ENCODE results near the gene DAGLA. TPM values are rescaled to one million over a fixed set of nuclear protein-coding genes. Genes with fewer than 3 reads are reported as not detected.

The DAGLA gene
- total RNA-seq, 3 donors from 2014 or later, result 7.2 to 12.0 (median 11.9) TPM

DNA sequence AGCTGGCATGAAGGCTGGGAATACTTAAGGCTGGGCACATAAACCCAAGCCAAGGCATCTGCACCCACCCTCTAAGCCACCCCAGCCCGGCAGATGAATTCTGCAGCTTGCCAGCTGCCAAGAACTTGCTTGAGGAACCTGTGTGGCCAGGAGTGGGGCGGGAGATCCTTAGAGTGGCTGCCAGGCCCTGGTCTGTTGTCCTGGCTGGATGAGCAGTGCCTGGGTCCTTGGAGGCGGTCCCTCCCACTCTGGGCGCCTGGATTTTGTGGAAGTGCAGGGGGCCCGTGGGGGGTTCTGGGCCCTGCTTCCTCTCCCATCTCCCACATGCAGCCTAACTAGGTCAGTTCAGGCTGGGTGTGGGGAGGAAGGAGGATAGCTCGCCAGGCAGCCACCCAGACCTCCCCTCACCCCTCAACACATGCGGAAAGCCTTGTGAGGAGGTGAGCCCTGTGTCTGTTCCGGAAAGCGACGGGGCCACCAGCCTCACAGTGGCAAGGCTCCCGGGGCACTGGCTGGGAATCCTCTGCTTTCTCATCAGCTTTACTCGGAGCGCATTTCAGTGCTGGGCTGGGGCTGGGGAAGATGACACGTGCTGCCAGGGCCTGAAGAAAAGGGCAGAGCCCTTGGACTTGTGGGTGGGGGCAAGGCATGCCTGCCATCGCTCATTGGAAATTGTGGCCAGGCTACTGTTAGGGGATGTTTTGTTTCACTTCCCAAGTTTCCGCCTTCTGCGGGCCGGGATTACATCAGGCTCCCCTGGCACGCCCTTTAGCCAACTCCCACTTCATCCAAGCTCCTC, 8.4 kb downstream of the DAGLA start:
- Histone ChIP-seq H3K4me1 (ENCODE audit: low read depth) (peaks cover 37% of the 10 kb centered on the region), H3K36me3 (ENCODE audit: low read depth) (no peaks in the 10 kb centered on the region), H3K4me3 (no peak overlapping the region), H3K9me3 (no peaks in the 10 kb centered on the region)
- TF ChIP-seq, protein P1, sequence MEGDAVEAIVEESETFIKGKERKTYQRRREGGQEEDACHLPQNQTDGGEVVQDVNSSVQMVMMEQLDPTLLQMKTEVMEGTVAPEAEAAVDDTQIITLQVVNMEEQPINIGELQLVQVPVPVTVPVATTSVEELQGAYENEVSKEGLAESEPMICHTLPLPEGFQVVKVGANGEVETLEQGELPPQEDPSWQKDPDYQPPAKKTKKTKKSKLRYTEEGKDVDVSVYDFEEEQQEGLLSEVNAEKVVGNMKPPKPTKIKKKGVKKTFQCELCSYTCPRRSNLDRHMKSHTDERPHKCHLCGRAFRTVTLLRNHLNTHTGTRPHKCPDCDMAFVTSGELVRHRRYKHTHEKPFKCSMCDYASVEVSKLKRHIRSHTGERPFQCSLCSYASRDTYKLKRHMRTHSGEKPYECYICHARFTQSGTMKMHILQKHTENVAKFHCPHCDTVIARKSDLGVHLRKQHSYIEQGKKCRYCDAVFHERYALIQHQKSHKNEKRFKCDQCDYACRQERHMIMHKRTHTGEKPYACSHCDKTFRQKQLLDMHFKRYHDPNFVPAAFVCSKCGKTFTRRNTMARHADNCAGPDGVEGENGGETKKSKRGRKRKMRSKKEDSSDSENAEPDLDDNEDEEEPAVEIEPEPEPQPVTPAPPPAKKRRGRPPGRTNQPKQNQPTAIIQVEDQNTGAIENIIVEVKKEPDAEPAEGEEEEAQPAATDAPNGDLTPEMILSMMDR (IDR thresholded peaks at IDR 0.05), result no peak
- intact Hi-C loops (cut with DNase I, micrococcal nuclease), result no loop called here
- ATAC-seq (peak; percentile 88), DNase-seq (peak; percentile 83 to 86 (median 84))

- DNase-seq, result no peak
- peaks cover 37% of the 10 kb centered on the region for H3K4me1 ChIP-seq (ENCODE audit: low read depth)
These were observed 8.9 kb downstream of the DAGLA start for GRCh38 chr11:61689164-61689496.

DNA sequence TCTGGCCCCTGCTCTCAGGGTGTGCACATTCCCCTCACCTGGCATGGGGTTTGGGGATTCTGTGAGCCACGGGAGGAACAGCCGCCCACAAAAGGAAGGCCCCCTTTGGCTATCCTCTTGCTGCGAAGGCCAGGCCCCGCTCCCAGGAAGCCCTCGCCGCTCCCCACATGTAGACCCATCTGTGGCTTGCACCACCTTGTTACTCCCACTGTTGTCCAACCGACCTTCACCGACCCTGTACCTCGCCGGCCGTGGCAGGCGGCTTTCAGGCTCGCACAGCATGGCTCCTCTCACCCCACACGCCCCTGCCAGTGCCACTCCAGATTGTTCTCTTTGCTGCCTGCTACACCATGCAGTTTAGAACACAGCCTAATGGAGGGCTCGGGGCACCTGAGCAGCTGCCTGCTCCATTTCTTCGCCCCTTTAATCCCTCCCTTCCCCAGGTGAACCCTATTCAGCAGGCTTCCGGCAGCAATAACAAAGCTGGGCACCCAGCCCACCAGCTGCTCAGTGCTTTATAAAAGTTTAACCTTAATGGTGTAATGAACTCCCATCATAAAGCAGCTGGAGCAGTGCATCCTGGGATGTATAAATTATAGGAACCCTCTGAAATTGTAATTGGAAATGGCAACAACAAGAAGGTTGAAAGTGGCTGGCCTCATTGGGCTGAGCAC, 10.7 kb downstream of the DAGLA start:
- H3K36me3 ChIP-seq (ENCODE audit: low read depth), result no peaks in the 10 kb centered on the region
- no peak overlapping the region for H3K4me3 ChIP-seq
- peaks cover 45% of the 10 kb centered on the region for H3K4me1 ChIP-seq (ENCODE audit: low read depth)
- H3K9me3 ChIP-seq, result no peaks in the 10 kb centered on the region
- DNase-seq (peak; percentile 82 to 90 (median 86)), ATAC-seq (peak; percentile 52)
- TF ChIP-seq, protein P1 (IDR thresholded peaks at IDR 0.05), result no peak
- intact Hi-C loops (cut with DNase I, micrococcal nuclease), result no loop called here

More at GRCh38 chr11:61689164-61689496, 8.9 kb downstream of the DAGLA start:
- H3K36me3 ChIP-seq (ENCODE audit: low read depth), result no peaks in the 10 kb centered on the region
- H3K4me3 ChIP-seq, result no peak overlapping the region
- TF ChIP-seq, protein P1 (IDR thresholded peaks at IDR 0.05), result no peak
- H3K9me3 ChIP-seq, result no peaks in the 10 kb centered on the region
- ATAC-seq, result no peak
- intact Hi-C loops (cut with DNase I, micrococcal nuclease), result no loop called here

GRCh38 chr11:61691380-61692156, 11.4 kb downstream of the DAGLA start:
- intact Hi-C loops (cut with DNase I, micrococcal nuclease), result no loop called here
- DNase-seq (peak in 1 of 3 donors; percentile 61), ATAC-seq (no peak)
- no peaks in the 10 kb centered on the region for H3K9me3 ChIP-seq
- H3K36me3 ChIP-seq (ENCODE audit: low read depth), result no peaks in the 10 kb centered on the region
- TF ChIP-seq, protein P1 (IDR thresholded peaks at IDR 0.05), result no peak
- H3K4me1 ChIP-seq (ENCODE audit: low read depth), result peaks cover 52% of the 10 kb centered on the region
- H3K4me3 ChIP-seq, result no peak overlapping the region

- DNase-seq (peak; percentile 52 to 64 (median 61)), ATAC-seq (peak; percentile 3)
- intact Hi-C loops (cut with DNase I, micrococcal nuclease), result no loop called here
- TF ChIP-seq, protein P1 (IDR thresholded peaks at IDR 0.05), result no peak
- Histone ChIP-seq H3K4me1 (ENCODE audit: low read depth) (peaks cover 68% of the 10 kb centered on the region), H3K9me3 (no peaks in the 10 kb centered on the region), H3K4me3 (no peak overlapping the region), H3K36me3 (ENCODE audit: low read depth) (no peaks in the 10 kb centered on the region)
These were observed 13.9 kb downstream of the DAGLA start for GRCh38 chr11:61693922-61694601.
